ENCODE measurements around the gene GLIS1. TPM values are rescaled to one million over a fixed set of nuclear protein-coding genes. Genes with fewer than 3 reads are reported as not detected.

The GLIS1 gene
- total RNA-seq, 1 donor from 2014 or later: 1.2 TPM

DNA sequence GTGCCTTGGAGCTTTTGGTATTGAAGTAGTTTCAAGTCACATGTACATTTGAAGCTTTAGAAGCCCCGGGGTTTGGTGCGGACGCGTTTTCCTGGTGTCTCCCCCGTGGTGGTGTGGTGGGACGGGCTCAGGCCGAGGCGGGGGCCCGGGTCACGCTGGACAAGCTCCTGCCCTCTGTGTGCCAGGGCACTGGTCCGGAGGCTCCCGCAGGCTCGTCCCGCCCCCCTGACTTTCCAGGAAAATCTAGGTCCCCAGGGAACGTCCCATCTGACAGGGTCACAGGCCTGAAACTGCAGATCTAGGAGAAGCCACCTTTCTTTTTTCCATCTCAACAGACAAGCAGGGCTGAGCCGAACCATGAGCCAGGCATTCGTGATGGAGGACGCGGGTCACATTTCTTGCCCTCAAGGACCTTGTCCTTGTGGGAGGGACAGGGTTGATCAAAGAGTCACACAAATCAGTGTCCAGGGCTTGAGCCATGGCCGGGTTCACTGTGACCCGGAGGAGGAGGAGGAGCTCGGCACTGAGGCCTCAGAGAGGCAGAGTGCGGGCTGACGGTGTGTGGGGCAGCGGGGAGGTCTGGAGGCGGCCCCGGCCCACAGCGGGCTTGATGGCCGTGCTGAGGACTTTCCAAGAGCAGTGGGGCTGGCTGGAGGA, 278.2 kb downstream of the GLIS1 start:
- Histone ChIP-seq H3K4me1 (no peaks in the 10 kb centered on the region), H3K4me3 (no peak overlapping the region), H3K27ac (no peak overlapping the region), H3K9me3 (no peaks in the 10 kb centered on the region), H3K36me3 (no peaks in the 10 kb centered on the region), H3K27me3 (no peaks in the 10 kb centered on the region)
- TF ChIP-seq POLR2A (IDR thresholded peaks at IDR 0.05) (no peak), POLR2AphosphoS5 (IDR thresholded peaks at IDR 0.05; ENCODE audit: insufficient read depth in 1 of 2, low read depth in 1 of 2) (no peak)
- TF ChIP-seq, protein P1, sequence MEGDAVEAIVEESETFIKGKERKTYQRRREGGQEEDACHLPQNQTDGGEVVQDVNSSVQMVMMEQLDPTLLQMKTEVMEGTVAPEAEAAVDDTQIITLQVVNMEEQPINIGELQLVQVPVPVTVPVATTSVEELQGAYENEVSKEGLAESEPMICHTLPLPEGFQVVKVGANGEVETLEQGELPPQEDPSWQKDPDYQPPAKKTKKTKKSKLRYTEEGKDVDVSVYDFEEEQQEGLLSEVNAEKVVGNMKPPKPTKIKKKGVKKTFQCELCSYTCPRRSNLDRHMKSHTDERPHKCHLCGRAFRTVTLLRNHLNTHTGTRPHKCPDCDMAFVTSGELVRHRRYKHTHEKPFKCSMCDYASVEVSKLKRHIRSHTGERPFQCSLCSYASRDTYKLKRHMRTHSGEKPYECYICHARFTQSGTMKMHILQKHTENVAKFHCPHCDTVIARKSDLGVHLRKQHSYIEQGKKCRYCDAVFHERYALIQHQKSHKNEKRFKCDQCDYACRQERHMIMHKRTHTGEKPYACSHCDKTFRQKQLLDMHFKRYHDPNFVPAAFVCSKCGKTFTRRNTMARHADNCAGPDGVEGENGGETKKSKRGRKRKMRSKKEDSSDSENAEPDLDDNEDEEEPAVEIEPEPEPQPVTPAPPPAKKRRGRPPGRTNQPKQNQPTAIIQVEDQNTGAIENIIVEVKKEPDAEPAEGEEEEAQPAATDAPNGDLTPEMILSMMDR (IDR thresholded peaks at IDR 0.05): no peak
- intact Hi-C loops (cut with DNase I): no loop called here
- peak in 1 of 2 donors; percentile 72 for DNase-seq (ENCODE audit: extremely low spot score in 2 of 2)

DNA sequence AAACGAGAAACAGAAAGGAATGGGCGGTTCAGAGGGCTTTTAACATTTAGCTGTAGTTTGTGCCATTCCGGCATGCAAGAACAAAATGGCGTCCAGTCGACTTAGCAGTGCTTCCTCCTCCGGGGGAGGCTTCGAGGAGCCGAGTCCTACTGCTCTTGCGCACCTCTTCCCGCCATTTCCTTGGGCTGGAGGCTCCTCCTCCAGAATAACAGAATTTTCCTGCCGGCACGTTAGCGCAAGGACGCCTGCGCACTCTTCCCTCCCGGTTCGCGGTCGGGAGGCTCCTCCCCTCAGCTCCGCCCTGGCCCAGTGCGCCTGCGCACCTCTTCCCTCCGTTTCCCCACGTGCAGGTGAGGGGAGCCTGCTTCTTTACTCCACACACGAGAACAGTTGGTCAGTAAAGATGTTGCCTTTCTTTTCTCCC, 278.7 kb downstream of the GLIS1 start:
- intact Hi-C loops (cut with DNase I): no loop called here

DNA sequence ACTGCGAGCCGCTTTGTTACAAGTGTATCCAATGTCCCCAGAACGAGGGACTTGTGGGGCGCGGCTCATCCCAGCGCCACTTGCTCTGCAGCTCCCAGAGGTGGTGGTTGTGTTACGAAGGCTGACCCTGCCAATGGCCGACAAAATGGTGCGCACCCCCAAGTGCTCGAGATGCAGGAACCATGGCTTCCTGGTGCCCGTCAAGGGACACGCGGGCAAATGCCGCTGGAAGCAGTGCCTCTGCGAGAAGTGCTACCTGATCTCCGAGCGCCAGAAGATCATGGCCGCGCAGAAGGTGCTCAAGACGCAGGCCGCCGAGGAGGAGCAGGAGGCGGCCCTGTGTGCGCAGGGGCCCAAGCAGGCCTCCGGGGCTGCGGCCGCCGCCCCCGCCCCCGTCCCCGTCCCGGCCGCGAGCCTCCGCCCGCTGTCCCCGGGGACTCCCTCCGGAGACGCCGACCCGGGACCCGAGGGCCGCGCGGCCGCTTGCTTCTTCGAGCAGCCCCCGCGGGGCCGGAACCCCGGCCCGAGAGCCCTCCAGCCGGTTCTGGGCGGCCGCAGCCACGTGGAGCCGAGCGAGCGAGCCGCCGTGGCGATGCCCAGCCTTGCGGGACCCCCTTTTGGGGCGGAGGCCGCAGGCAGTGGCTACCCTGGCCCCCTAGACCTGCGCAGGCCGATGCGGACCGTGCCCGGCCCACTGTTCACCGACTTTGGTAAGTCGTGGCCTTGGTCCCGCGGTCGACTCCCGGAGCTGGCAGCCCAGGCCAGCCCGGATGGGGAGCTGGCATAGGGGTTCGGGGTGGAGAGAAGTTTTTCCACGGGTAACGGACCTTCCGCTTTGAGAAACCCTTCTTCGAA, 279.4 kb downstream of the GLIS1 start, which contains the start of gene DMRTB1:
Gene DMRTB1 (plus strand): TSS at position 79 of the 855 bp plus-strand sequence. CDS start 55 bp downstream, at position 134.
- intact Hi-C loops (cut with DNase I): no loop called here

More for the DNA sequence above, 278.7 kb downstream of the GLIS1 start:
- Histone ChIP-seq H3K9me3 (no peaks in the 10 kb centered on the region), H3K4me3 (no peak overlapping the region), H3K27ac (no peak overlapping the region), H3K27me3 (no peaks in the 10 kb centered on the region), H3K36me3 (no peaks in the 10 kb centered on the region), H3K4me1 (no peaks in the 10 kb centered on the region)
- TF ChIP-seq POLR2A (IDR thresholded peaks at IDR 0.05): no peak
- no peak for TF ChIP-seq POLR2AphosphoS5 (IDR thresholded peaks at IDR 0.05; ENCODE audit: insufficient read depth in 1 of 2, low read depth in 1 of 2)
- TF ChIP-seq, protein P1 (IDR thresholded peaks at IDR 0.05): no peak
- no peak for DNase-seq (ENCODE audit: extremely low spot score in 2 of 2)

DNA sequence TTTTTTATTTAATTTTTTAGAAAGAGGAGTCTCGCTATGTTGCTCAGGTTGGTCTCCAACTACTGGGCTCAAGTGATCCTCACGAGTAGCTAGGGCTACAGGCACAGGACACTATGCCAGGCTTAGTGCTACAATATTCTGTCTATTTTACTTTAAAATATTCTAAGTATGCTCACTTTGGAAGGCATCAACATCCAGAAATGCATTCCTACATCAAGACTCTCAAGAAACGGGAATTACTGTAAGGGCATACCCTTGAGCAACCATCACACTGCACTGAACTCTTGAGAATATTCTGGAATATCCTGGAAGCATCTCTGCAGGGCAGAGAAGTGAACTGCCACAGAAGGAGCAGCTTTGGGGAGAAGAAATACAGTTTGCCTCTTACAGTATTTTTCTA, 280.3 kb downstream of the GLIS1 start:
- H3K4me3 ChIP-seq: no peak overlapping the region
- H3K27ac ChIP-seq: no peak overlapping the region
- no peaks in the 10 kb centered on the region for H3K9me3 ChIP-seq
- no peaks in the 10 kb centered on the region for H3K4me1 ChIP-seq
- intact Hi-C loops (cut with DNase I): no loop called here
- no peak for TF ChIP-seq POLR2A (IDR thresholded peaks at IDR 0.05)
- TF ChIP-seq, protein P1 (IDR thresholded peaks at IDR 0.05): no peak
- TF ChIP-seq POLR2AphosphoS5 (IDR thresholded peaks at IDR 0.05; ENCODE audit: insufficient read depth in 1 of 2, low read depth in 1 of 2): no peak
- DNase-seq (ENCODE audit: extremely low spot score in 2 of 2): no peak
- H3K36me3 ChIP-seq: no peaks in the 10 kb centered on the region
- no peaks in the 10 kb centered on the region for H3K27me3 ChIP-seq

More for the DNA sequence above, 279.4 kb downstream of the GLIS1 start, which contains the start of gene DMRTB1:
- Histone ChIP-seq H3K36me3 (no peaks in the 10 kb centered on the region), H3K4me3 (no peak within 1 kb of the TSS), H3K27ac (no peak within 1 kb of the TSS), H3K4me1 (no peaks in the 10 kb centered on the region), H3K27me3 (no peaks in the 10 kb centered on the region), H3K9me3 (no peaks in the 10 kb centered on the region)
- no peak for DNase-seq (ENCODE audit: extremely low spot score in 2 of 2)
- TF ChIP-seq, protein P1 (IDR thresholded peaks at IDR 0.05): no peak
- no peak for TF ChIP-seq POLR2AphosphoS5 (IDR thresholded peaks at IDR 0.05; ENCODE audit: insufficient read depth in 1 of 2, low read depth in 1 of 2)
- no peak for TF ChIP-seq POLR2A (IDR thresholded peaks at IDR 0.05)

Small RNA genes lying within 50 kb of the gene (small RNA-seq; reads per million reads assigned to genes)
- gene RF00418 (not detected), gene RNU7-95P (not detected)

Other genes starting within 250 kb of the GLIS1 start
- gene NDC1, start 99.1 kb upstream of the GLIS1 start, total RNA-seq: 12.3 TPM
- 22.1 TPM for gene YIPF1, start 150.6 kb upstream of the GLIS1 start, total RNA-seq
- gene DIO1, start 155.0 kb upstream of the GLIS1 start, total RNA-seq: not detected
- 19.4 TPM for gene IFT25, start 206.5 kb upstream of the GLIS1 start, total RNA-seq
- 31.7 TPM for gene LRRC42, start 207.2 kb upstream of the GLIS1 start, total RNA-seq

All from vagina (tissue), 2 donors.